LNCAP (cell line): ENCODE measurements around the gene LILRB4.

Experiments
- CTCF ChIP-seq: fragments of 450-650 bp; IDR thresholded peaks from 2 replicates; pipeline ENCODE4 v1.5.1; 2017; ENCODE audit warnings: mild to moderate bottlenecking

LILRB4 gene

GRCh38 chr19:54653181-54653809 is 9.5 kb upstream of the LILRB4 start:
- TF ChIP-seq CTCF, result peak; percentile 63

GRCh38 chr19:54654447-54655321 is 8.1 kb upstream of the LILRB4 start:
- TF ChIP-seq CTCF, result no peak

- TF ChIP-seq CTCF, result no peak
Observed at GRCh38 chr19:54659300-54659699, 3.5 kb upstream of the LILRB4 start.

- no peak for TF ChIP-seq CTCF
Observed at GRCh38 chr19:54660306-54660705, 2.5 kb upstream of the LILRB4 start.

GRCh38 chr19:54660964-54661363 is 1.8 kb upstream of the LILRB4 start:
- TF ChIP-seq CTCF, result no peak

GRCh38 chr19:54661846-54662481 is 821 bp upstream of the LILRB4 start:
- no peak for TF ChIP-seq CTCF

GRCh38 chr19:54665530-54665929 is 2.7 kb downstream of the LILRB4 start:
- no peak for TF ChIP-seq CTCF
